Sigmoid colon (tissue), 4 donors: Measurements from ENCODE around the gene KREMEN2.

Experiments used
- CTCF ChIP-seq, 4 experiments: fragments of 450-650 bp in 3 of 4; fragments of 200-600 bp in 1 of 4; IDR thresholded peaks; one replicate each; pipeline ENCODE4 v1.5.1; 2016 to 2019; ENCODE audit warnings: antibody characterized with exemption in 4 of 4, mild to moderate bottlenecking in 3 of 4, moderate library complexity in 2 of 4
- POLR2A ChIP-seq, 2 donors: fragments of 450-650 bp; IDR thresholded peaks; one replicate each; pipeline ENCODE4 v1.6.1; 2016; ENCODE audit warnings: antibody characterized with exemption in 2 of 2, mild to moderate bottlenecking in 2 of 2, moderate library complexity in 2 of 2
- POLR2AphosphoS5 ChIP-seq, 4 donors: sonication (generic); formaldehyde crosslinking; IDR thresholded peaks; one replicate each; pipeline ENCODE4 v1.6.1; 2017; ENCODE audit warnings: antibody characterized with exemption in 4 of 4

GRCh38 chr16:2960183-2961010, 3.7 kb upstream of the KREMEN2 start:
- TF ChIP-seq CTCF (IDR thresholded peaks at IDR 0.05) (no peak), POLR2AphosphoS5 (IDR thresholded peaks at IDR 0.05) (no peak), POLR2A (IDR thresholded peaks at IDR 0.05) (no peak)
